ENCODE measurements around the gene HSPA1B.
"Not testable (repeated sequence)": the region's sequence is repeated elsewhere in the genome, so short reads cannot be mapped to it uniquely, and the experiment has no call there.

HSPA1B gene

DNA sequence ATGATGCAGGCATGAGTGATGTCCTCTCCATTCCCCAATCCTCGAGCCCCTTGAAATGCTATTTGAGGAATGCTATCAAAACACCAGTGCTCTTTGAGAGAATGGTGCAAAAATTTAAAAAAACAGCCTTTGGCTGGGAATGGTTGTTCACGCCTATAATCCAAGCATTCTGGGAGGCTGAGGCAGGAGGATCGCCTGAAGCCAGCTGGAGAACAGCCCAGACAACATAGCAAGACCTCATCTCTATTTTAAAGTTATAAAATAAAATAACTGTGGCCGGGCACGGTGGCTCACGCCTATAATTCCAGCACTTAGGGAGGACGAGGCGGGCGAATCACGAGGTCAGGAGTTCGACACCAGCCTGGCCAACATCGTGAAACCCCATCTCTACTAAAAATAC lies 27.8 kb upstream of the HSPA1B start:
- FAIRE-seq, result no peak
- TF ChIP-seq, protein P1, sequence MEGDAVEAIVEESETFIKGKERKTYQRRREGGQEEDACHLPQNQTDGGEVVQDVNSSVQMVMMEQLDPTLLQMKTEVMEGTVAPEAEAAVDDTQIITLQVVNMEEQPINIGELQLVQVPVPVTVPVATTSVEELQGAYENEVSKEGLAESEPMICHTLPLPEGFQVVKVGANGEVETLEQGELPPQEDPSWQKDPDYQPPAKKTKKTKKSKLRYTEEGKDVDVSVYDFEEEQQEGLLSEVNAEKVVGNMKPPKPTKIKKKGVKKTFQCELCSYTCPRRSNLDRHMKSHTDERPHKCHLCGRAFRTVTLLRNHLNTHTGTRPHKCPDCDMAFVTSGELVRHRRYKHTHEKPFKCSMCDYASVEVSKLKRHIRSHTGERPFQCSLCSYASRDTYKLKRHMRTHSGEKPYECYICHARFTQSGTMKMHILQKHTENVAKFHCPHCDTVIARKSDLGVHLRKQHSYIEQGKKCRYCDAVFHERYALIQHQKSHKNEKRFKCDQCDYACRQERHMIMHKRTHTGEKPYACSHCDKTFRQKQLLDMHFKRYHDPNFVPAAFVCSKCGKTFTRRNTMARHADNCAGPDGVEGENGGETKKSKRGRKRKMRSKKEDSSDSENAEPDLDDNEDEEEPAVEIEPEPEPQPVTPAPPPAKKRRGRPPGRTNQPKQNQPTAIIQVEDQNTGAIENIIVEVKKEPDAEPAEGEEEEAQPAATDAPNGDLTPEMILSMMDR (IDR thresholded peaks at IDR 0.05; ENCODE audit: insufficient read depth, missing control alignments), result no peak

DNA sequence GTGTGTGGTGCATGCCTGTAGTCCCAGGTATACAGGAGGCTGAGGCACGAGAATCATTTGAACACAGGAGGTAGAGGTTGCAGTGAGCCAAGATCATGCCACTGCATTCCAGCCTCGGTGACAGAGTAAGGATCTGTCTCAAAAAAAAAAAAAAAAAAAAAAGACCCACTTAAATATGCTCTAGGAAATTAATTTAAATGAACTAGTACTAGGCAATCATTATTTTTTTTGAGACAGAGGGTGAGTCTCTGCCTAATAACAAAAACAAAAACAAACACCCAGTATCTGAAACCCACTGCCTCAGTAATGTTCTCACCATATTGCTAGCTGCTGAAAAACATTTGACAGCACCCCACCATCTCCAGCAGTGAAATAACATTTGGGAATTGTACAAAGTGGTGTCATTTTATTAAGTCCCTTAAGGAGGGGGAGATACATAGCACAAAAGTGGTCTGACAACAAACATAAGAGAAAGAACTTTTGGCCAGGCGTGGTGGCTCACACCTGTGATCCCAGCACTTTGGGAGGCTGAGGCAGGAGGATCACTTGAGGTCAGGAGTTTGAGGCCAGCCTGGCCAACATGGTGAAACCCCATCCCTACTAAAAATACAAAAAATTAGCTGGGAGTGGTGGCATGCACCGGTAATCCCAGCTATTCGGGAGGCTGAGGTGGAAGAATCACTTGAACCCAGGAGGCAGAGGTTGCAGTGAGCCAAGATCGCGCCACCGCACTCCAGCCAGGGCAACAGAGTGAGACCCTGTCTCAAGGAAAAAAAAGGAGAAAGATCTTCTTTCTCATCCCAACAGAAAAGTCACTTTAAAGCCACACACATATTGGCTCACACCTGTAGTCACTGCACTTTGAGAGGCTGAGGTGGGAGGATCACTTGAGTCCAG lies 26.3 kb upstream of the HSPA1B start:
- not testable (repeated sequence) for DNase-seq (ENCODE audit: insufficient read length, low spot score); FAIRE-seq

More for the DNA sequence above, 27.8 kb upstream of the HSPA1B start:
- no peak for DNase-seq (ENCODE audit: insufficient read length, low spot score)

DNA sequence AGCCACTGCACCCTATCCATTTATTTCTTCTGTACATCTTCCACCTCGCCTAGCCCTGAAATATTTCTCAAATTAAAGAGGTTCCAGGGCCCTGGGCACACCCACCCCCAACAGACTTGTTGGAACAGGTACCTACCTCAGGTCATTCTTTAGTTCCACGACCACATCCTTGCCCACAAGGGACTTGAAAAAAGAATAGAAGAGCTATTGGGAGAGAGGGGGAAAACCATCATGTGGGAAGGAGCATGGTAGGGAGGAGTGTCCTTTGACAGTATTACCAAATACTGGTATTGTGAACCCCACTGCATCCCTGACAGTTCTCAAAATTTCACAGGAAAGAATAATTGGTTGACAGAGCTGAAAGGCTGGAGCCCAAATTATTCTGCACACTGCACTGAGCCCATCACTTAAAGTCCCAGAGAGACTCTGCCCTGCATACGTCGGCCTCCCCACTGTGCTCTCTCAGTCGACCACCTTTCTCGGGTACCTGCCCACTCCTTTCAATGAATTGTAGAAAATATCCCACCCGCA lies 21.5 kb upstream of the HSPA1B start:
- no peak for FAIRE-seq

DNA sequence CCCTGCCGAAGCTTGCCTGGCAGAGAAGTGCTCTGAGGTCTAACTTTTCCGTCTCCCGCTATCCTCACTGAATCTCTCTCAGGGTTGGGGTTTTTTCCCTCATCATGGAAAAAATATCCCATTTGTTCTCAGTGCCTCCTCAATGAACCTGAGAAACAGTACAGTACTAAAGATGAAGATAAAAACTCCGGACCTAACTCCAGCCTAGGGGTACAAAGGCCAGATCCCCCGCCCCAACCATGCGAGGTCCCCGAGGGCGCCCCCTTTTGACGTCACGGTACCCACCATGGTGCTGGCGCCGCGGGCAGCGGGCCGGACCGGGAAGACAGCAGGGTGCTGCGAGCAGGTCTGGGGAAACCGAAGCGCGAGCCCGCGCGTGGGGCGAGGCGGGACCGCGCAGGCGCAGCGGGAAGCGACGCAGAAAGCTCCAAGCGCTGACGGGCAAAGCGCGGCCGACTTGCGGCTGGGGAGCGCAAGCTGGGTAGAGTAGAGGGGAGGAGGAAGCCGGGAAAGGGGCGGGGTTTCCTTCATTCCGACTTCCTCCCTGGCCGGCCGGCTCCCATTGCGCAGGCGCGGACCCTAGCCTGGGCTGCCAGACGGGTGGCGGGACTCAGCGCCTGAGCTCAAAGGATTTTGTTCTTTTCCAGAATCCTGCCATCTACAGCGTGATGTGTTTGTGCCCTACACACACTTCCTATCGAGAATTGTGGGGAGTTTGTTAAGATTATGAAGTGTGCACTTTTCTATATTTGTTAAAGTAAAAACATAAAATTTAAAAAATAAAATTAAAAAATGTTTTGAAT lies 20.9 kb upstream of the HSPA1B start, which contains the start of gene LSM2:
Gene LSM2, minus strand, starts transcription at position 497 of the 803 bp plus-strand sequence. Its CDS starts 209 bp downstream, at position 288.
- no peak for FAIRE-seq

More for the DNA sequence above, 21.5 kb upstream of the HSPA1B start:
- DNase-seq (ENCODE audit: insufficient read length, low spot score), result no peak
- TF ChIP-seq, protein P1 (IDR thresholded peaks at IDR 0.05; ENCODE audit: insufficient read depth, missing control alignments), result no peak

DNA sequence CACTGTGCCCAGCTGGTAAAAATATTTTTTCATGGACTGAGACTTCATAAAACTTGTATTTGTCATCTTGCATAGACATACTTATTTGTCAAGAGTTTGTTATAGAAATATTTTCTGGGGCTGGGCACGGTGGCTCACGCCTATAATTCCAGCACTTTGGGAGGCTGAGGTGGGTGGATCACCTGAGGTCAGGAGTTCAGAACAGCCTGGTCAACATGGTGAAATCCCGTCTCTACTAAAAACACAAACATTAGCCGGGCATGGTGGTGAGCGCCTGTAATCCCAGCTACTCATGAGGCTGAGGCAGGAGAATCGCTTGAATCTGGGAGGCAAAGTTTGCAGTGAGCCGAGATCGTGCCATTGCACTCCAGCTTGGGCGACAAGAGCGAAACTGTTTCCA lies 18.9 kb upstream of the HSPA1B start:
- FAIRE-seq, result not testable (repeated sequence)

More for the DNA sequence above, 20.9 kb upstream of the HSPA1B start, which contains the start of gene LSM2:
- DNase-seq (ENCODE audit: insufficient read length, low spot score), result peak; percentile 89
- TF ChIP-seq, protein P1 (IDR thresholded peaks at IDR 0.05; ENCODE audit: insufficient read depth, missing control alignments), result no peak

DNA sequence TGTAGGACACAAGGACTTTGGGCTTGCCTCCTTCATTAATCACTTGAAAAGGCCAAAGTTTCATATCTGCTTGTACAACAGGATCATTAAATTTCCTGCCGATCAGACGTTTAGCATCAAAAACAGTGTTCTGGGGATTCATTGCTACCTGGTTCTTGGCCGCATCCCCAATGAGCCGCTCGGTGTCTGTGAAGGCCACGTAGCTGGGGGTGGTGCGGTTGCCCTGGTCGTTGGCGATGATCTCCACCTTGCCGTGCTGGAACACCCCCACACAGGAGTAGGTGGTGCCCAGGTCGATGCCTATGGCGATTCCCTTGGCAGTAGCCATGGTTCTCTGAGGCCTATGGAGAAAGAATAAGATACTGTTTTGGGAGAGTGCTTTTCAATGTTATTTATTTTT lies 15.9 kb upstream of the HSPA1B start:
- no peak for DNase-seq (ENCODE audit: insufficient read length, low spot score)
- FAIRE-seq, result no peak
- TF ChIP-seq, protein P1 (IDR thresholded peaks at IDR 0.05; ENCODE audit: insufficient read depth, missing control alignments), result no peak

More for the DNA sequence above, 18.9 kb upstream of the HSPA1B start:
- not testable (repeated sequence) for DNase-seq (ENCODE audit: insufficient read length, low spot score)

DNA sequence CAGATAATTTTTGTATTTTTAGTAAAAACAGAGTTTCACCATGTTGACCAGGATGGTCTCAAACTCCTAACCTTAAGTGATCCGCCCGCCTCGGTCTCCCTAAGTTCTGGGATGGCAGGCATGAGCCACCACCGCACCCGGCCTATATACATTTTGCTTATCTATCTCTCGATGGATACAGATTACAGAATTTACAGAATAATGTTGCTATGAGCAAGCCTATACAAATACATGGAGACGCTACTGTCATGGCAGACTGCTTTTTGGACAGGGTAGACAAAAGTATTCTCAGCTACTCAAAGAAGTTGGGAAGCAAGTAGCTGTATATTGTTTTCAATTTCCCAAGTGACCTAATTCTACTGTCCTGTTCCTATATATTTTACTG lies 14.1 kb upstream of the HSPA1B start:
- FAIRE-seq (no peak), DNase-seq (ENCODE audit: insufficient read length, low spot score) (no peak)
- TF ChIP-seq, protein P1 (IDR thresholded peaks at IDR 0.05; ENCODE audit: insufficient read depth, missing control alignments), result no peak

All from D721Med (cell line).